Activated naive CD4-positive, alpha-beta T cell treated with anti-CD3 and anti-CD28 coated beads, Interleukin-2, amount 10 ng/mL, durations not matched to agents 7 days and 5 days (primary cell): ENCODE results near the gene EPHB3.

Source experiments
- CTCF ChIA-PET: fragments of 350-600 bp; sonication (Branson Sonifier 250); formaldehyde crosslinking; loops from one replicate; lab custom pipeline; 2021; ENCODE audit warnings: antibody characterized with exemption; lab: Charles Lee
- DNase-seq: peaks from one replicate; pipeline ENCODE4 v3.0.0-alpha.2; 2020
- H3K27ac Mint-ChIP-seq: one replicate; pipeline ENCODE4 v1.8.0; 2021; ENCODE audit warnings: mild to moderate bottlenecking, moderate library complexity, mixed read lengths
- H3K27me3 Mint-ChIP-seq: one replicate; pipeline ENCODE4 v1.8.0; 2021; ENCODE audit warnings: mild to moderate bottlenecking, mixed read lengths
- H3K36me3 Mint-ChIP-seq: one replicate; pipeline ENCODE4 v1.8.0; 2021; ENCODE audit warnings: mixed read lengths
- H3K4me1 Mint-ChIP-seq: one replicate; pipeline ENCODE4 v1.8.0; 2021; ENCODE audit warnings: mixed read lengths
- H3K4me3 Mint-ChIP-seq: one replicate; pipeline ENCODE4 v1.8.0; 2021; ENCODE audit warnings: mild to moderate bottlenecking, moderate library complexity, mixed read lengths
- H3K9me3 Mint-ChIP-seq: one replicate; pipeline ENCODE4 v1.8.0; 2021; ENCODE audit warnings: mixed read lengths

Gene EPHB3

DNA sequence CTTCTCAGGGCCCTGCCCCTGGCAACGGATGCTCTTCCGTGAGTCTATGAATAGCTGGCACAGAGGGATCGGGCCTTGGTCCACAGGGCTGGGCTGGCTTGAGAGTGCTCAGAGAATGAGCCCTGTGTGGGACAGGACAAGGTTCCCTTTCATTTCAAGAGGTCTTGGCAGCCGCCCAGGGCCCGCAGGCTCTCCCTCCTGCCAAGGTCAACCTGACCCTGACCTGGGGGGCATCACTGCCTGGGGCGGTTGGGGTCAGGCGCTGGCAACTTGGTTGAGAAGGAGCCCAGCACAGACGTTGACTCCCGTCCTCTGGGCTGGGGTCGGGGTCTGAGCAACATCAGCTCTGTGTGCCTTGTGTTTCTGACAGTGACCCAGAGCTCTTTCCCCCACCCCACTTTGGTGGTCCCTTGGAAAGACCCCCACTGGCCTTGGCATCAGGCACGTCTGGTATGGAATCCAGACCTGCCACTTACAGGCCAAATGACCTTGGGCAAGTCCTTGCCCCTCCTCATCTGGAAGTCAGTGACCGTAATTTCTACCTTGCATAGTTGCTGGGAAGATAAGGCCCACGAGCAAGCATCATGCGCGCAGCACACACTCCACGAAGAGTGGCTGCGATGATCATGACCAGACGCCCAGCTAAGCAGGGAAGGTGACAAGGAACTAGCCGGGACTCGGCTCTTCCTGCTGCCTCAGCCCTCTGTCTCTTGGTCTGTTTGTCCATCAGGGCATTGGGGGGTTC is 36.4 kb downstream of the EPHB3 start:
- Mint-ChIP-seq H3K36me3 (no peaks in the 10 kb centered on the region), H3K9me3 (no peaks in the 10 kb centered on the region), H3K27ac (no peak overlapping the region), H3K4me3 (no peak overlapping the region), H3K4me1 (no peaks in the 10 kb centered on the region), H3K27me3 (peaks cover 42% of the 10 kb centered on the region)
- CTCF ChIA-PET = no interaction called here
- no peak for DNase-seq

DNA sequence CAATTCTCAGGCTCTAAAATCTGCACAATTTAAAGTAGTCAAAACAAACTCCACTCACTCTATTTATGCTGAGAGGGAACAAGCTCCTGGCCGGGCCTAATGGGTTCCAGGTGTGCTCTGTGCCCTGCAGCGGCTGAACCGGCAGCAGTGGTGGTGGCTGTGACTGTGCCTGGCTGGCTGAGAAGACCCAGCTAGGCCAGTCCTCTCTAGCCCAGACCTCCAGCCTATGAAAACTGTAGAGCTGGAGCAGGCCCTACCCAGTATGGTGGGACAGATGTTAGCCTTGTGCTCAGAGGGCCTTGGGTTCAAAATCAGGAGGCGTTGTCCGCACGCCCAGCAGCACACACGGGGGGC is 37.0 kb downstream of the EPHB3 start:
- DNase-seq = no peak
- Mint-ChIP-seq H3K27ac (no peak overlapping the region), H3K27me3 (peaks cover 48% of the 10 kb centered on the region), H3K9me3 (no peaks in the 10 kb centered on the region), H3K36me3 (no peaks in the 10 kb centered on the region), H3K4me1 (peaks cover under 1% of the 10 kb centered on the region), H3K4me3 (no peak overlapping the region)
- CTCF ChIA-PET = no interaction called here

DNA sequence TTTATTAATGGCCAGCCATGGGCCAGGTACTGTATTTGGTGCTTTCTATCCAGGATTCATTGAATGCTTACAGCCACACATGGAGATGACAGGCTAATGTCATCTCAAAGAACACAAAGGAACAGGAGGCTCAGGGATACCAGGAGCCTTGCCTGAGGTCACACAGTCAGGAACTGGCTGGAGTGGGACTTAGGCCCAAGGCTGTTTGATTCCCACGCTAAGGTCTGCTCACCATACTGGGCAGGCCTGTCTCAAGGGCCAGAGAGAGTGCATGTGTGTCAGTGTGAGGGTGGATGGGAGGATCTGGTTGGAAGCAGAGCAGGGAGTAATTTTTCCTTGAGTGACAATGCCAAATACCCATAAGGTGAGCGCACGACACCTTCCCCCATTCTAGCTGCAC is 37.6 kb downstream of the EPHB3 start:
- Mint-ChIP-seq H3K4me1 (peaks cover 3% of the 10 kb centered on the region), H3K4me3 (no peak overlapping the region), H3K36me3 (no peaks in the 10 kb centered on the region), H3K27me3 (peaks cover 54% of the 10 kb centered on the region), H3K27ac (no peak overlapping the region), H3K9me3 (no peaks in the 10 kb centered on the region)
- DNase-seq = no peak
- CTCF ChIA-PET = no interaction called here

DNA sequence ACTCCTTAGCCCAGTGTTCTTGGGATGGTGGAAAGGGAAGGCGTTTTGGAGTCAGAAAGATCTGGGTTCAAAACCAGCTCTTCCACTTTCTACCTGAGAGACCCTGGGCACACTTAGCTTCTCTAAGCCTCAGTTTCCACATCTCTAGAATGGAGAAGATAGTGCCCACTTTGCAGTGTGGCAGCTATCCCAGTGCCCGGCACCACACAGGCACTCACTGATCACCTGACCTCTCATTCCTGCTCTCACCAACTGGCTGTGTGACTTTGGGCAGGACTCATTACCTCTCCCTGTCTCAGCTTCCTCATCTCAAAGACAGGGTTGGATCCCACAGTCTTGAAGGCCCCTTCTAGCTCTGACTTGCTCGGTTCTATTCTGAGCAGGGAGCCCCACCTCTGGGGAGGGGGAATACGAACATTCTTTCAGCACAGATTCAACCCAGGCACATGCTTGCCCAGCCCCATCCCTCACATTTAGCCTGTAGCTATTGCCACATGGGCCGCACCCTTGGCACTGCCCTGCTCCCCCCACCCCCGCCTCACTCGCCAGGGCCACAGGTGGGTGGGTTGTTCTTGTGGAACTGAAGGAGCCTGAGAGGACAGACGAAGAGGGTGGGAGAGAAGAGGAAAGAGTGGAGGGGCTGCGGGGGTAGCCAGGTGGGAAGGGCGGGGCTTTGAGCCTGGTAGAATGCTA is 39.2 kb downstream of the EPHB3 start:
- peaks cover 3% of the 10 kb centered on the region for H3K4me1 Mint-ChIP-seq
- H3K36me3 Mint-ChIP-seq = no peaks in the 10 kb centered on the region
- no peak overlapping the region for H3K4me3 Mint-ChIP-seq
- H3K27ac Mint-ChIP-seq = no peak overlapping the region
- no peaks in the 10 kb centered on the region for H3K9me3 Mint-ChIP-seq
- peaks cover 70% of the 10 kb centered on the region for H3K27me3 Mint-ChIP-seq
- CTCF ChIA-PET = interaction anchor here (1.9 kb wide), 1 partner anchor 203 kb away, joined by 5 read pairs; no protein-coding TSS in a partner anchor
- no peak for DNase-seq

DNA sequence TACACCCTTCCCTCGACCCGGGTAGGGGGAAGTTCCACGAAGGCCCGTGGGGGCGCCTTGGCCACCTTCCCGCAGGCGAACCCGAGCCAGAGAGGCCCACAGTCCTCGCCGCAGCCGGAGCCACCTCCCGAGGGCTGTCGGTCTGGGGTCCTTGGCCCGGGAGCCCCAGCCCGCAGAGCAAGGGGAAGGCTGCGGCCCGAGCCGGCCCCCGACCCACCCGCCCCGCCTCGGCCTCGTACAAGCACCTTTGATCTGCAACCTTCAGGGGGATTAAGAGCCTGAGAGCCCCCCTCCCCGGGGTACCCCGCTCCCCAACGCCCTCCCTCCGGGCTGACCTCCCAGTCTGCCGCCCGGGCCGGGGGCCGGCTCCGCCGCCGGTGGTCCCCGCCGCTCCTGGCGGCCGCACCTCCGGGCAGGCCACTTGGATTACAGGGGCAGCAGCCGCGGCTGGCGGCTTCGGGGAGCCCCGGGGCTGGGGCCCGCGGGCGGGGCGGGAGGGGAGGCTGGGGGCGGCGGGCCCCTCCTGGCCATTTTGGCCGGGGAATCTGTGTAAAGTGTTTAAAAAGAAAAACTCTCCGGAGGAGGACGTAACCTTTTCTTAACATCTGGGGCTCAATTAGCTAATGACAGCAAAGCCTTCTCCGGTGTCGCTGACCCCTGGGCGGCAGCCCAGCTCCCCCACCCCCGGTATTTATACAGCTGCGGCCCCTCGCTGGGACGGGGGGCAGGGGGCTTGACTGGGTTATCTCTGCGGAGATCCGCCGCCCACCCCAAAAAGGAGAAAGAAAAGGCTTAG is 40.2 kb downstream of the EPHB3 start:
- H3K4me3 Mint-ChIP-seq = no peak overlapping the region
- CTCF ChIA-PET = interaction anchor here (1.9 kb wide), 1 partner anchor 202 kb away, joined by 5 read pairs; no protein-coding TSS in a partner anchor
- no peaks in the 10 kb centered on the region for H3K9me3 Mint-ChIP-seq
- H3K36me3 Mint-ChIP-seq = no peaks in the 10 kb centered on the region
- H3K27me3 Mint-ChIP-seq = peaks cover 78% of the 10 kb centered on the region
- no peak overlapping the region for H3K27ac Mint-ChIP-seq
- H3K4me1 Mint-ChIP-seq = peaks cover 3% of the 10 kb centered on the region
- DNase-seq = no peak

DNA sequence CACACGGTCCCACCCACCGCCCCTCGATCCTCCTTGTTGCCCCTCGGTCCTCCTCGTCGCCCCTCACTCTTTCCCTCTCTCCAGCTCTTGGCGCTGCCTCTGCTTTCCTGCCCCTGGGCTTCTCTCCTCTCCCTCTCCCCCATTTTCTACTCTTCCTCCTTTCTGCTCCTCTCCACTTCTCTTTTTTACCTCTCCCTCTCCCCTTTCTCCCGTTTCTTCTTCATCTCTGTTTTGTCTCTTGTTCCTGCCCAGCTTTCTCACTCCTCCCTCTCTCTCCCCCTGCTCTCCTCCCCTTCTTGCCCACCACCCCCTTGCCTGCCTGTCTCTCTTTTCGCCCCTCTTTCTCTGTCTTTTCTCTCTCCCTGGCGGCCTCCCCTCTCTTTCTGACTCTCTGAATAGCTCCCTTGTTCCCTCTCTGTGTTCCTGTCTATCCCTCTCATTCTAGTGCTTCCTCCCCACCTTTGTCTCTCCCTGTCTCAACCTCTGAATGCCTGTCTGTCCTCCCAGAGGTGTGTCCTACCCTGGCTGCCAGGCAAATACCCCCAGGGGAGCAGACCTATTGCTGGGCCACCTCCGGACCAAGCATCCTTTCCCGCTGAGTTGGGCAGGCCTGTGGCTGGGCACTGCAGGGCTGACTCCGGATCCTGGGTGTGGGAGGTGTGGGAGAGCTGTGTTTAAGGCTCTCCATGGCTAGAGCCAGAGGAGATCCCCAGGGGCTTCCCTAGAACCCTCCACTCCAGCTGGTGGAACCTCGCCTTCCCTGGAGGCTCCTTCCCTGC is 41.0 kb downstream of the EPHB3 start:
- Mint-ChIP-seq H3K27me3 (peaks cover 78% of the 10 kb centered on the region), H3K27ac (no peak overlapping the region), H3K9me3 (no peaks in the 10 kb centered on the region), H3K36me3 (no peaks in the 10 kb centered on the region), H3K4me1 (peaks cover 3% of the 10 kb centered on the region), H3K4me3 (no peak overlapping the region)
- no peak for DNase-seq
- CTCF ChIA-PET = no interaction called here

DNA sequence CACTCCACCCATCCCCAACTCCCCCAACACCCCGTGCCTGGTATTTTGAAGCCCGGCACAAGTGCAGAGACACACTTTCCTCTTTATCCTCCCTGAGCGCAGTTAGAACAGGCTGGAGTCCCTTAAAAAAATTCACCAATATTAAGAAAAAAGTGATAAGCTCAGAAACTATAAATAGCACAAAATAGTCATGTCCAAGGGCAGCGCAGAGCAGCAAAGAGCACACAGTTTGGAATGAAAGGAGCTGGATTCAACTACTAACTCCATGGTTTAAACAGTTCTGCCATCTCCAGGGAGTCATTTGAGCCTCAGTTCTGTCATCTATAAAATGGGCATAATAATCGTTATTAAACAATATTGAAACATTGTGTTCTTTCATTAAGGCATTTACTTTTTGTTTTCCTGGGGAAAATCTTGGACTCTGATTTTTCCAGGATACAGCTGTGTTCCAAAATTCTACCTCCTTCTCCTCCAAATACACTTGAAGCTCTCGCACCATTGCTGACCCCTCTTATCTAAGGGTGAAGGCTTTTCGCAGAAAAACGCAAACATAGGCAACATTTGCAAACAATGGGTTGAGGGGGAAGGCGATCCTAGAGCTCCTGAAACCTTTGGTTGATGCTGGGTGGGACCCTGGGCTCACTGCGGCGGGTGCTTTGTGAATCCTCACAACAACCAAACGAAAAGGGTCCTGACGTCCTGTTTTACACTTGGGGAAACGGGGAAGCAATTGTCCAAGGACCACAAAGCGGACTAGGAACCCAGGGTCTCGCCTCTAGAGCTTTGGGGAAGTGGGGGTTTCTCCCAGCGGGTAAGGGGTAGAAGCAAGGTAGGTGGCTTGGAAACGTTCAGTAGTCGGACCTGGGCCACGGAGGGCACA is 41.8 kb downstream of the EPHB3 start:
- H3K9me3 Mint-ChIP-seq = no peaks in the 10 kb centered on the region
- H3K27me3 Mint-ChIP-seq = peaks cover 82% of the 10 kb centered on the region
- H3K27ac Mint-ChIP-seq = no peak overlapping the region
- CTCF ChIA-PET = no interaction called here
- H3K4me3 Mint-ChIP-seq = no peak overlapping the region
- H3K36me3 Mint-ChIP-seq = no peaks in the 10 kb centered on the region
- DNase-seq = no peak
- peaks cover 7% of the 10 kb centered on the region for H3K4me1 Mint-ChIP-seq

DNA sequence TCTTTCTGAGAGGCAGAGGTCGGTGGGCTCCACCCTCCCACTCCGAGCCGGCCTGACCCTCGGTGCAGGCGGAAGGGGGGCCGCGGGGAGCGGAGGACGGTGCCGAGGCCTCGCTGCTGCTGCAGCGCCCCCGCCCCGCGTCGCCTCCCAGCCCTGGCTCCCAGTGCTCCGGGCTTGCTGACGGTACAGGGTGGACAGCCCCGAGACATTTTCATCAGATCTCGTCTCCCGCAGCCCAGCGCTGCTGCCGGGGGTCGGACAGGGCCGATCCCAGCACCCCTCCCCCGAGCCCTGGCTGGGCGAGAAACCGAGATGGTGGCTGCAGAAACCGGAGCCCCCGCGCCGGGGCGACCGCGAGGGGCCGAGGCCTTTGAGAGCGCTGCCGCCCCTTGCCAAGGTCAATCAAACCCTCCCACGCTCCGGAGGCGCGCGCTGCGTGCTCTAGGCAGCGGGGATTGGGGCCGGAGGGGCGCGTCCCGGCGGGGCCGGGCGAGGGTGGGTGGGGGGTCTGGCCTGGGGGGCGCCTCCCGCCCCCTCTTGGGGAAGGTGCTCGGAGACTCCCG is 42.5 kb downstream of the EPHB3 start:
- DNase-seq = no peak
- H3K27me3 Mint-ChIP-seq = peaks cover 85% of the 10 kb centered on the region
- no peak overlapping the region for H3K4me3 Mint-ChIP-seq
- CTCF ChIA-PET = no interaction called here
- no peaks in the 10 kb centered on the region for H3K9me3 Mint-ChIP-seq
- H3K36me3 Mint-ChIP-seq = no peaks in the 10 kb centered on the region
- H3K4me1 Mint-ChIP-seq = peaks cover 8% of the 10 kb centered on the region
- no peak overlapping the region for H3K27ac Mint-ChIP-seq

DNA sequence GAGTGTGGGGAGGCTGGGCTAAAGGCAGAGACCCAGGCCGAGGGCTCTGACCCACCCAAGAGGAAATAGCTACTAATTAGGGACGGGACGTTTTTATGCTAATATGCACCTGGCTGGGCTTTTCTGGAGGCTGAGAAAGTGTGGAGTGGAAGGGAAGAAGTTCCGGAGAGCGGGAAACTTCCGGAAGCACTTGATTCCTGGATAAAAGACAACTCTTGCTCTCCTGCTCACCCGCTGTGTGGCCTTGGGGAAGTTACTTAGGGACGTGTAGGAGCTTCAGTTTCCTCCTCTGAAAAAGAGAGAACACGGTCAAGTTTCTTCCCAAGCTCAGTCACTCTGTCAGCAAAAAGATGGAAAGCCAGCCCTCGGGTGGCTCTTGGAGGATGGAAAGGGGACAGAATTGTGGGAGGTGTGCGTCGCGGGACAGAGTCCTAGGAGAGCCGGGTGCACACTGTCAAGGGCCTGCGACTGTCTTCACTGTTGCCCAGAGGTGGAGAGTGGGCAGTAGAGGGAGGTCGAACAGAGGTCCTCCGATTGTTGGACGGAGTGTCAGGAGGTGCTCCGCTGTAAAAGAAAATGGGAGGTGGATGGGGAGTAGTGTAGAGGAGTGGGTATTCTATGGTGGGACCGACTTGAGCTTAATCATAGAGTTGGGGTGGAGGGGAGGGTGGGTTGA is 43.2 kb downstream of the EPHB3 start:
- peaks cover 83% of the 10 kb centered on the region for H3K27me3 Mint-ChIP-seq
- CTCF ChIA-PET = no interaction called here
- H3K36me3 Mint-ChIP-seq = no peaks in the 10 kb centered on the region
- peaks cover 8% of the 10 kb centered on the region for H3K4me1 Mint-ChIP-seq
- no peak overlapping the region for H3K4me3 Mint-ChIP-seq
- no peak for DNase-seq
- no peak overlapping the region for H3K27ac Mint-ChIP-seq
- no peaks in the 10 kb centered on the region for H3K9me3 Mint-ChIP-seq

DNA sequence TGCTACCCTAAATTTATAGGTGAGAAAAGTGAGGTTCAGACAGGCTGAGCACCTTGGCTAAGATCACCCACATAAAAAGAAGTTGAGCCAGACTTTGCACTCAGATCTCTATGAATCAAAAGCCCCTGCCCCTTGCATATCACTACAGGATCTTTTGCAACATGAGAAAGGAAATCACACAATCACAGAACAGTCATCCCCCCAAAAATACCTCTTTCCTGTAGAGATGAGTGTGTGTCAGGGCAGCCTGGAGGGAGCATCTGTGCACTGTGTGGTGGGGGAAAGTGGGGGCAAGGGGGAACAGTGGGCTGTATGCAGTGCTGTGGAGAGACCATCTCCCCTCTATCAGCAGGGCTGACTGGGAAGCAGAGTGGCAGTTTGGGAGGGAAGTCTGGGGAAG is 46.6 kb downstream of the EPHB3 start:
- Mint-ChIP-seq H3K36me3 (no peaks in the 10 kb centered on the region), H3K9me3 (no peaks in the 10 kb centered on the region), H3K27me3 (peaks cover 62% of the 10 kb centered on the region), H3K27ac (no peak overlapping the region), H3K4me1 (peaks cover 8% of the 10 kb centered on the region), H3K4me3 (no peak overlapping the region)
- DNase-seq = no peak
- CTCF ChIA-PET = no interaction called here

DNA sequence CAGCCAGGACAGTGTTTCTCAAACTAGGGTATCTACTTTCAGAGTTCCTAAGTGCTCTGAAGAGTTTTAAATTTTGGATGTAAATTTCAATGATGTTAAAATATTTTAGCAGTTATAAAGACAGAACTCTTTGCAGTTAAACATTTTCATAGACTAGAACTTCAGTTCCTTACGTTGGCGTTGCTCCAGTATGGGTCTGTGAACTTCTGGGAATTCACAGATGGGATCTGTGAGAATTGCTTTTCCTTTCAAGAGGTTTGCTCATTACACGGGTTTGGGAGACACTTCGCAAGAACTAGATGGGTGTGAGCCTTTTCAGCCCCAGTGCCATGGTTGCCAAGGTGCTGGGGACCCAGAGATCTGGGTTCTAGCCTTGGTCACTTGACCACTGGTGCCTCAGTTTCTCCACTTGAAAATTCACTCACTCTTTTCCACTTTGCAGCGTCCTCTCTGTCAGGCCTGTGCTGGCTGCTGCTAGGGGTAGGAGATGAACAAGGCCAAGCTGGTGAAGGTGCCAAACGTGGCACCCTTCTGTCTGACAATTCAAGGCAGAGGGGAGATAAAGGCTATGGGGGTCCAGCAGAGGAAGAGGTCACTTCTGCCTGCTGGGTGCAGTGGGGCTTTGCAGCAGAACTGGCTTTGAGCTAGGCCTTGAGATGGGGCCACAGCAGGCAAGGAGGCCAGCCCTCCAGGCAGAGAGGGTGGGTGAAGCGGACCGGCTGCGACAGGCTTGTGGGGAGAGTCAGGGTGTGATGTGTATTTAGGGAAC is 48.1 kb downstream of the EPHB3 start:
- H3K27ac Mint-ChIP-seq = no peak overlapping the region
- H3K4me3 Mint-ChIP-seq = no peak overlapping the region
- no peaks in the 10 kb centered on the region for H3K9me3 Mint-ChIP-seq
- DNase-seq = no peak
- CTCF ChIA-PET = no interaction called here
- H3K27me3 Mint-ChIP-seq = peaks cover 49% of the 10 kb centered on the region
- H3K4me1 Mint-ChIP-seq = peaks cover 6% of the 10 kb centered on the region
- no peaks in the 10 kb centered on the region for H3K36me3 Mint-ChIP-seq

DNA sequence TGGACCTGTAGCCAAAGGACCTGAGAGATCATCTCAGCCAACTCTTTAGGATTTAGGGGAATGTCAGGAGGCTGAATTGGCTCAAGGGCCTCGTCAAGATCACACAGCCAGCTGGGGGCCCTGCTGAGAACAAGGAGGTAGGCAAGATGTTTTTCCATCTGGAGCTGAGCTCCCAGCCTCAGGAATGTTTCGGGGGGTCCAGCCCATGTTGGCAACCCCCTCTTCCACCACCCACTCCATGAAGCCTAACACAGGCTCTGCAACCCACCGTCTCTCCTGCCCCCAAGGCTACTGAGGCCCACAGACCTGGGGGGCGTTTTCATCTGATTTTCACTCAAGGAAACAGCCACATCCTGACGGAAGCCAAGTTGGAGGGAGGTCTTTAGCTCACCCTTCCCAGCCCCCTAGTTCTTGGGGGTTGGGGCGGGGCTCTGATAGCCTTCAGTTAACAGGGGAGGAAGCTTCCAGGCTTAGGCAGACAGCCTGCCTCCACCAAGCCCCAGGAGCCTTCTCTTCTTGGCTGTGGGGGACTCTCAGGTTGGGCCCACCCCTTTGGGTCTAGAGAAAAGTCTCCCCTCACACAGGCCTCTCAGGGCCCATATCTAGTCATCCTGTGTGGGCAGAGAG is 48.8 kb downstream of the EPHB3 start:
- no peak for DNase-seq
- Mint-ChIP-seq H3K4me3 (no peak overlapping the region), H3K27me3 (peaks cover 49% of the 10 kb centered on the region), H3K27ac (no peak overlapping the region), H3K9me3 (no peaks in the 10 kb centered on the region), H3K4me1 (peaks cover 6% of the 10 kb centered on the region), H3K36me3 (no peaks in the 10 kb centered on the region)
- CTCF ChIA-PET = no interaction called here
